Stomach smooth muscle (tissue), 2 donors: ENCODE data around the gene DDX23.
"Not testable (repeated sequence)": the region's sequence is repeated elsewhere in the genome, so short reads cannot be mapped to it uniquely, and the experiment has no call there.

ENCODE experiments used
- H3K27ac ChIP-seq: one replicate; pipeline ENCODE4 v1.7.0; 2013; ENCODE audit warnings: mild to moderate bottlenecking, low read length, inconsistent platforms
- H3K27me3 ChIP-seq, 2 donors: one replicate each; pipeline ENCODE4 v1.7.0; 2013; ENCODE audit warnings: low read length in 2 of 2; ENCODE audit not compliant: insufficient read depth in 2 of 2, control insufficient read depth in 1 of 2
- H3K36me3 ChIP-seq, 2 donors: one replicate each; pipeline ENCODE4 v1.7.0; 2013; ENCODE audit warnings: low read length in 2 of 2; ENCODE audit not compliant: control insufficient read depth in 2 of 2, insufficient read depth in 2 of 2
- H3K4me1 ChIP-seq: one replicate; pipeline ENCODE4 v1.7.0; 2013; ENCODE audit warnings: low read length; ENCODE audit not compliant: control insufficient read depth, insufficient read depth
- H3K4me3 ChIP-seq, 2 donors: one replicate each; pipeline ENCODE4 v1.7.0; 2013; ENCODE audit warnings: low read length in 2 of 2
- H3K9ac ChIP-seq, 2 donors: one replicate each; pipeline ENCODE4 v1.7.0; 2013; ENCODE audit warnings: low read length in 2 of 2, mild to moderate bottlenecking in 1 of 2
- H3K9me3 ChIP-seq, 2 donors: one replicate each; pipeline ENCODE4 v1.7.0; 2013; ENCODE audit warnings: low read length in 2 of 2; ENCODE audit not compliant: control insufficient read depth in 2 of 2
- donor health status: healthy.
- donor health status: Pancreatic carcinoma.

The DDX23 gene

GRCh38 chr12:48880647-48881046, 28.7 kb upstream of the DDX23 start:
- Histone ChIP-seq H3K9me3 (no peaks in the 10 kb centered on the region), H3K4me1 (peaks cover 5% of the 10 kb centered on the region), H3K4me3 (no peak overlapping the region), H3K36me3 (no peaks in the 10 kb centered on the region), H3K9ac (no peak overlapping the region), H3K27me3 (peaks cover 19 to 20% of the 10 kb centered on the region in 2 donors), H3K27ac (no peak overlapping the region)

- H3K27me3 ChIP-seq: peaks cover 13 to 16% of the 10 kb centered on the region in 2 donors
- peaks cover 5% of the 10 kb centered on the region for H3K4me1 ChIP-seq
- no peak overlapping the region for H3K4me3 ChIP-seq
- no peaks in the 10 kb centered on the region for H3K9me3 ChIP-seq
- no peak overlapping the region for H3K9ac ChIP-seq
- no peaks in the 10 kb centered on the region for H3K36me3 ChIP-seq
- H3K27ac ChIP-seq: no peak overlapping the region
Measured at GRCh38 chr12:48878548-48878947, 26.6 kb upstream of the DDX23 start.

GRCh38 chr12:48875944-48876515, 24.1 kb upstream of the DDX23 start:
- Histone ChIP-seq H3K9ac (no peak overlapping the region), H3K36me3 (no peaks in the 10 kb centered on the region), H3K4me1 (no peaks in the 10 kb centered on the region), H3K4me3 (no peak overlapping the region), H3K27ac (no peak overlapping the region), H3K27me3 (peaks cover 0 to 4% of the 10 kb centered on the region in 2 donors), H3K9me3 (no peaks in the 10 kb centered on the region)

- not testable (repeated sequence) for H3K4me3 ChIP-seq, H3K9ac ChIP-seq, H3K27me3 ChIP-seq, H3K36me3 ChIP-seq, H3K27ac ChIP-seq, H3K4me1 ChIP-seq, H3K9me3 ChIP-seq
Measured at GRCh38 chr12:48873534-48873933, 21.6 kb upstream of the DDX23 start.

GRCh38 chr12:48873096-48873495, 21.1 kb upstream of the DDX23 start:
- no peaks in the 10 kb centered on the region for H3K4me1 ChIP-seq
- no peak overlapping the region for H3K27ac ChIP-seq
- no peaks in the 10 kb centered on the region for H3K36me3 ChIP-seq
- no peak overlapping the region for H3K4me3 ChIP-seq
- no peaks in the 10 kb centered on the region for H3K27me3 ChIP-seq
- no peaks in the 10 kb centered on the region for H3K9me3 ChIP-seq
- H3K9ac ChIP-seq: no peak overlapping the region

GRCh38 chr12:48869191-48869590, 17.2 kb upstream of the DDX23 start:
- Histone ChIP-seq H3K27me3 (peaks cover 6 to 7% of the 10 kb centered on the region in 2 donors), H3K36me3 (no peaks in the 10 kb centered on the region), H3K9me3 (no peaks in the 10 kb centered on the region), H3K27ac (no peak overlapping the region), H3K9ac (no peak overlapping the region), H3K4me1 (peaks cover 10% of the 10 kb centered on the region), H3K4me3 (no peak overlapping the region)

- no peaks in the 10 kb centered on the region for H3K9me3 ChIP-seq
- no peaks in the 10 kb centered on the region for H3K36me3 ChIP-seq
- peaks cover 10 to 11% of the 10 kb centered on the region in 2 donors for H3K27me3 ChIP-seq
- H3K4me1 ChIP-seq: peaks cover 10% of the 10 kb centered on the region
- no peak overlapping the region for H3K4me3 ChIP-seq
- H3K9ac ChIP-seq: no peak overlapping the region
- H3K27ac ChIP-seq: no peak overlapping the region
Measured at GRCh38 chr12:48868451-48868850, 16.5 kb upstream of the DDX23 start.

- no peak overlapping the region for H3K9ac ChIP-seq
- H3K4me3 ChIP-seq: peak overlapping the region; percentile 79 to 89
- H3K27me3 ChIP-seq: peaks cover 11 to 19% of the 10 kb centered on the region in 2 donors
- no peaks in the 10 kb centered on the region for H3K36me3 ChIP-seq
- H3K27ac ChIP-seq: no peak overlapping the region
- no peaks in the 10 kb centered on the region for H3K9me3 ChIP-seq
- peaks cover 10% of the 10 kb centered on the region for H3K4me1 ChIP-seq
Measured at GRCh38 chr12:48866052-48866711, 14.2 kb upstream of the DDX23 start.

GRCh38 chr12:48865281-48866051, 13.5 kb upstream of the DDX23 start, which contains the start of gene RND1:
TSS of gene RND1 (minus strand) at chr12:48865870. CDS start at chr12:48865767, 103 bp downstream.
- H3K9me3 ChIP-seq: no peaks in the 10 kb centered on the region
- H3K9ac ChIP-seq: peak within 1 kb of the TSS; percentile 58 to 63
- no peaks in the 10 kb centered on the region for H3K36me3 ChIP-seq
- H3K27ac ChIP-seq: no peak within 1 kb of the TSS
- peaks cover 10% of the 10 kb centered on the region for H3K4me1 ChIP-seq
- H3K27me3 ChIP-seq: peaks cover 11 to 19% of the 10 kb centered on the region in 2 donors
- peak within 1 kb of the TSS; percentile 79 to 89 for H3K4me3 ChIP-seq

- Histone ChIP-seq H3K4me3 (no peak overlapping the region), H3K9ac (no peak overlapping the region), H3K4me1 (peaks cover 10% of the 10 kb centered on the region), H3K9me3 (no peaks in the 10 kb centered on the region), H3K36me3 (no peaks in the 10 kb centered on the region), H3K27me3 (peaks cover 11 to 19% of the 10 kb centered on the region in 2 donors), H3K27ac (no peak overlapping the region)
Measured at GRCh38 chr12:48863291-48863690, 11.3 kb upstream of the DDX23 start.
